NK-92 treated with Interleukin-12 subunit alpha and Interleukin-12 subunit beta, amount 100 ng/mL, for 24 hours (cell line): ENCODE measurements around the gene TMEM128.
"Not testable (repeated sequence)": the region's sequence is repeated elsewhere in the genome, so short reads cannot be mapped to it uniquely, and the experiment has no call there.

ENCODE experiments used
- DNase-seq: peaks from one replicate; lab custom pipeline; 2025; lab: John Stamatoyannopoulos, UW

Gene TMEM128, protein sequence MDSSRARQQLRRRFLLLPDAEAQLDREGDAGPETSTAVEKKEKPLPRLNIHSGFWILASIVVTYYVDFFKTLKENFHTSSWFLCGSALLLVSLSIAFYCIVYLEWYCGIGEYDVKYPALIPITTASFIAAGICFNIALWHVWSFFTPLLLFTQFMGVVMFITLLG

DNA sequence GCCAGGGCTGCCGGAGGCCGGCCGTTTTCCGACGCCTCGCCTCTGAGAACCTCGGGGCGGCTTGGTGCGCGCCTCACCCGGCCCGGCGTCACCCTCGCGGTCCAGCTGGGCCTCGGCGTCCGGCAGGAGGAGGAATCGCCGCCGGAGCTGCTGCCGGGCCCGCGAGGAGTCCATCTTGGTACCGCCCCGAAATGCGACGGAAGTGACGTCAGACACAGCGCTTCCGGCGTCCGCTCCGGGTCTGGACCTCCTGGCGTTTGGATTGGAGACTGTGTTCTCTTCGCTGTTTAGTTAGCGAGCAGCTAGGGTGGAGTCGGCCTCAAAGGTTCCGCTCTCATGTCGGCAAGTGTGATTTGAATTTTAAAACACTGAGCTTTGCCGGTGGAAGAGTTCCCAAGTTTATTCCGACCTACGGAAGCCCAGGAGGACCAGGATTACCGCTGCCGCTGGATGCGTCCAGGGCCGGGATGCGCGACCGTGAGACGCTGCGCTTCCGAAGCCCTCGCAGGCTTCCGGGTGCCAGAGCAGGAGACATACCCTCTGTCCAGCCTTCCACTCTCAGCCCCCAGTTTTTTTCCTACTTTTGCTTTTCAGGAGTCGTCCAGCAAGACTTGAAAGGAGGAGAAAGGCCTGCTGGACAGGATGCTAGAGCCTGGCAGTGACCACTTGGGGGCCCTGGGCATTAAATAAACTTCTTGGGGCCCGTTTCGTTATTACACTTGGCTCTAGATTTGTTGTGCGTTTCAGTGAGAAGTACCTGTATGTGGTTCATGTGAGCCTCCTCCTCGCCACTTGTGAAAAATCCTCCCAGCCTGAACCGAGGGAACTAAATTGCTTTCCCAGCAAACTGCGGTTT, at the start of gene TMEM128:
TSS of gene TMEM128 (minus strand) at position 195 of the 856 bp plus-strand sequence. CDS start at position 174, 21 bp downstream.
- peak; percentile 79 for DNase-seq

DNA sequence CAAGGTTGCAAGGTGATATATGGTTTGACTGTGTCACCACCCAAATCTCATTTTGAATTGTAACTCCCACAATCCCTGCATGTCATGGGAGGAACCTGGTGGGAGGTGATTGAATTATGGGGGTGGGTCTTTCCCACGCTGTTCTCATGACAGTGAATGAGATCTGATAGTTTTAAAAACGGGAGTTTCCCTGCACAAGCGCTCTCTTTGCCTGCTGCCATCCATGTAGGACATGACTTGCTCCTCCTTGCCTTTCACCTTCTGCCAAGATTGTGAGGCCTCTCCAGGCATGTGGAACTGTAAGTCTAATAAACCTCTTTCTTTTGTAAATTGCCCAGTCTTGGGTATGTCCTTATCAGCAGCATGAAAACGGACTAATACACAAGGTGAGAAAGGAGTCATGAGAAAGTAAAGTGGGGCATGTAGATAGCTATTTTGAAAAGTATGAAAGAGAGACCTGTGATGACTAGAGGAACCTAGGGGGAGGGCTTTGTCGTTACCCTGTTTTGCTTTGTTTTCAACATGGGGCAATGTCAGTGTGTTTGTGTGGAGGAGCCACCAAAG, 48.3 kb upstream of the TMEM128 start:
- DNase-seq: no peak

GRCh38 chr4:4293279-4293678, 45.3 kb upstream of the TMEM128 start:
- DNase-seq: no peak

DNA sequence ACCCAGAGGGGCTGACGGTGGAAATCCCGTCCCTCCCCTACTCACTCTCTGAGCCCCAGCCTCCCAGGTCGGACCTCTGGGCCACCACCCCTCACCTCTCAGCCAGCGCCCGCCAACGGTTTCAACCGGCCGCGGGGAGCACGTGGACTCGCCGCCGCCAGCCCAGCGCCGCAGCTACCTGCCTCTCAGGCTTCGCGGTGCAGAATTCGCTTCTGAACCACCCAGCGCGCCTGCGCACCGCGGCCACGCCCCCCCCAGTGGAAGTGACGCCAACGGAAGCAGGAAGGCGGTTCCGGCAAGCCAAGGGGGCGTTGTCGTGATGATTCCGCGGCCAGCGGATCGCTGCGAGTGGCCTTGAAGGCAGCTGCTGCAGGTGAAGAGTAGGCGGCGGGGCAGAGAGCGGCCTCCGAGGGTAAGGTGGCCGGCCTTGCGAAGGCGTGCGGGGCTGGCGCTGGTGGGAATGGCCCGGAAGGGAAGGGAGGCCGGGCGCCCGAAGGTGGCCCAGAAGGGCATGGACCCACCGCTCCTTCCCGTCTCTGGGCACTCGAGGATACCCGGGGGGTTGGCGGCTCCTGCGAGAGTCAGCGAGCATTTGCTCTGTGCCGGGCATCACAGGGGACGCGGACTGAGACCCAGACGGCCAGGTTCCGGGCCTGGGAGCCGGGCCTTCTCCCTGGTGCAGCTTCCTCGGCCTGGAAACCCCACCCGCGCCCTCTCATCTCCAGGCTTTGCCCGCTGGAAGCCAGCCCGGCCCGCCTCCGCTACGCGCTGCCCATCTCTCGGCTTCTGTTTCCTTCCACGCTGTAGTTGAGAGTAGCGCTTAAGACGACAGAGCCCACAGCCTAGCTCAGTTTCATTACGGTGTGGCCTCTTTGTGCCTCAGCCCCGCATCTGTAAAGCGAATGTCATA, 42.2 kb upstream of the TMEM128 start, which contains the start of the genes LYAR and ZBTB49:
TSS of gene LYAR (minus strand) at position 214 of the 910 bp plus-strand sequence. CDS start 6,412 bp downstream, outside the sequence.
TSS of gene ZBTB49 (plus strand) at position 311 of the 910 bp plus-strand sequence. CDS start 9,695 bp downstream, outside the sequence.
- peak; percentile 87 for DNase-seq

DNA sequence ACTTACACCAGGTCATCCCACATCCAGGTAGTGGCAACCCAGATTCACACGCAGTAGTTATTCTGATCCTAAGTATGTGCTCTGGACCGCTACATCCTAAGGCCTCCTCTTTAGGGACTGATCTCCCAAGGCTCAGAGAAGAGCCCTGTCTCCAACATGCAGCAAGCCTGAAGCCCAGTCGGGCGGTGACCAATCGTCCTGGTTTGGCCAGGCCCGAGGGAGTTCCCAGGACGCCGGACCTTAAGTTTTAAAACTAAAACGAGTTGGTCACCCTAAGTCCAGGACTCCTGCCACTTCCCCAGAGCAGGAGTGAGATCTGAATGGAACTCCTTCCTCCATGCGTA, 41.5 kb upstream of the TMEM128 start:
- no peak for DNase-seq

- DNase-seq: no peak
These were observed 41.0 kb upstream of the TMEM128 start for GRCh38 chr4:4289055-4289454.

DNA sequence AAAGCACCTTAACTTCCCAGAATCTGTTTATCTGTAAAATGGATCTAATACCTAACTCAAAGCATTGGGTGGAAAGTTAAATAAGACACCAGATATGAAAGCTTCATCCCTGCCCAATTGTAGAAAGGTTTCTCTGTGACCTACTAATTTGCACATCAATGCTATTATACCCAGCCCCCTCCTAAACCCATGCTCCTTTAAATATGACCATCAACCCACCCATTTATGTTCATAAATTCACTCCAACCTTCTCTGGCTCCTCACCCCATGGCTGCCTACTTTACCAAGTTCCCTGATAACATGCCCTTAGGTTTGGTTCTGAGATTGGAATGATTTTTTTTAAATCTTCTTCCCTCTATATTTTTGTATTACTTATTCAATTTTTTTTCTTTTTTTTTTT, 40.1 kb upstream of the TMEM128 start:
- DNase-seq: no peak

- no peak for DNase-seq
These were observed 37.0 kb upstream of the TMEM128 start for GRCh38 chr4:4284827-4285618.

DNA sequence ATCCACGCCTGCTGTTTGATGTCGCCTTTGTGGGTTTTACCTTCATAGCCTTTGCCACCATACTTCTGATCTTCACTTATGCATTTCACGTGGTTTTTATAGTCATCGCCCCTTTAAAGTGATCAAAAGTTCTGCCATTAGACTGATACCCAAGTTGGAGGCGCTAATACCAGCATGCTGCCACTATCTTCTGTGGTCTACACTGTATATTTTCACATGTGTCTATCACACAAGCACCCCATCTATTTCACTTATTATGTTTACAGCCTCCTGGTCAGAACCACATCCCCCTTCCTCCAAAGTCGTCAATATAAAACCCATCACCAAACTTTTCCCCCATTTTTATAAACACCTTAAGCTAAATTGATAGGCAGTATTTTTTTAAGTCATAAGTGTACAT, 33.8 kb upstream of the TMEM128 start:
- DNase-seq: no peak

- no peak for DNase-seq
These were observed 29.5 kb upstream of the TMEM128 start for GRCh38 chr4:4277531-4277930.

DNA sequence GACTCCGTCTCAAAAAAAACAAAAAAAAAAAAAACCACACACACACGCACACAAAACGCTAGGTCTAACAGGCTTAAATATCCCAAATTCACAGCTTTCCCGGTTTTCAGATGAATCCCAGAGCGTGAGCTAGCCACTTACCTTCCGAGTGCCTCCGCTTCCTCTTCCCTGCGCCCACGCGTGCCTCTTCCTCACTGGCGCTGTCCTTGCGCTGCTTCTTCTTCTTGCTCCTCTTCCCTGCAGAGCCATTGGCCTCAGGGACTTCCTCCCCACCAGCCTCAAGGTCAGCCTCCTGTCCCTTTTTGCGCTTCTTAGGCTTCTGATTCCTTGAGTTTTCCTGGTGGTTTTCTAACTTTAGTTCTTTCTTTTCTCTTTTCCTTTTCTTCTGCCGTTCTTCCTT, 26.2 kb upstream of the TMEM128 start:
- DNase-seq: no peak

- DNase-seq: no peak
These were observed 23.9 kb upstream of the TMEM128 start for GRCh38 chr4:4271912-4272311.

DNA sequence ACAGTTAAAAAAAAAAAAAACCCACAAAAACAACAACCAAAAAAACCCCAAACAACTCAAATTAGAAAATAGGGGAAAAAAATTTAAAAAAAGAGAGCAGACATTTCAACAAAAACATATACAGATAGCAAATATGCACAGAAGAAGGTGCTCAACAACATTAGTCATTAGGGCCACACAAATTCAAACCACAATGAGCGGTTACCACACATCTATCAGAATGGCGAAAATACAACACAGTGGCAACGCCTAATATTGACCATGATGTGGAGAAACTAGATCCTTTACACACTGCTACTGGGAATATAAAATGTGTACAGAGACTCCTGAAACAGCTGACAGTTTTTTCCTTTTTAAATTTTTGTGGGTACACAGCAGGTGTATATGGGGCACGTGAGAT, 22.5 kb upstream of the TMEM128 start:
- DNase-seq: no peak

DNA sequence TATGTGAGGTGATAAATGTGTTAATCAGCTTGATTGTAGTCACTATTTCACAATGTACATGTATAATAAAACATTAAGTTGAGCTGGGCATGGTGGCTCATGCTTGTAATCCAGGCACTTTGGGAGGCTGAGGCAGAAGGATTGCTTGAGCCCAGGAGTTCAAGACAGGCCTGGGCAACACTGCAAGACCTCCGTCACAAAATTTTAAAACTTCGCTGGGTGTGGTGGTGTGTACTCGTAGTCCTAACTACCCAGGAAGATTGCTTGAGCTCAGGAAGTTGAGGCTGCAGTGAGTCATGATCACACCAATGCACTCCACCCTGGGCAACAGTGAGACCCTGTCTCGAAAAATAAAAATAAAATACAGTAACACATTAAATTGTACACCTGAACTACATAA, 21.8 kb upstream of the TMEM128 start:
- peak; percentile 19 for DNase-seq

DNA sequence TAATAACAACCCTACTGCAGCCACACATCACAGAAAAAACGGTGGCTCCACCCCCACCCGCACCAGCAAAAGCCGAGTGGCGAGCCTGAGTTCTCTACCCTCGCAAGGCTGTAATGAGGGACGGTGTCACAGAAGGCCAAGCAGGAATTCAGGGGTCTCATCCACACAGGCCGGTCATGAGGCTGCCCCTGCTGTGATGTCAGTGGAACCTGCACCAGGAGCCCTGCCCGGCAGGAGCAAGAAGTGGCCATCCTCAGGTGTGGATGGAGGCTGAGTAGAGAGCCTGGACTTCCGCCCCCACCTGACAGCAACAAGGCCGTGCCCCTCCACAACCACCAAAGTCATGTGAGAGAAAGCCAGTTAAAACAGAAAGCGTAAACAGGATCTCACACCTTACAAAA, 21.3 kb upstream of the TMEM128 start:
- peak; percentile 13 for DNase-seq

GRCh38 chr4:4268776-4269175, 20.8 kb upstream of the TMEM128 start:
- DNase-seq: no peak

DNA sequence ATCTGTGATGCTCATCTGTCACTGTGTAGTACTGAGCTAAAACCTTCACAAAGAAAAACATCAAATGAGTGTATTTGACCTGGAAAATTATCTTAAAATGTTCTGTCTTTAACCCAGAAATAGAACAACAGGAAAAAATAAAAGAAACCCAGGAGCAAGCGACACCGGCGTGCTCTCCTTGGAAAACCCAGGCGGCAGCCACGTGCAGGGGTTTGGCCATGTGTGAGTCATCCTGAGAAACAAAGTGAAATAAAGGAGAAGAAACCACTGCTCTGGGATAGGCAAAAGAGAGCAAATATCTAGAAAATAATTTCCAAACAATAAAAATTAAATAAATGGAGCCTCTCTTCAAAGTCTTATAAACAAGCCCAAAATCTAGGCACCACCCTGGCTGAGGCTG, 20.0 kb upstream of the TMEM128 start:
- DNase-seq: no peak

DNA sequence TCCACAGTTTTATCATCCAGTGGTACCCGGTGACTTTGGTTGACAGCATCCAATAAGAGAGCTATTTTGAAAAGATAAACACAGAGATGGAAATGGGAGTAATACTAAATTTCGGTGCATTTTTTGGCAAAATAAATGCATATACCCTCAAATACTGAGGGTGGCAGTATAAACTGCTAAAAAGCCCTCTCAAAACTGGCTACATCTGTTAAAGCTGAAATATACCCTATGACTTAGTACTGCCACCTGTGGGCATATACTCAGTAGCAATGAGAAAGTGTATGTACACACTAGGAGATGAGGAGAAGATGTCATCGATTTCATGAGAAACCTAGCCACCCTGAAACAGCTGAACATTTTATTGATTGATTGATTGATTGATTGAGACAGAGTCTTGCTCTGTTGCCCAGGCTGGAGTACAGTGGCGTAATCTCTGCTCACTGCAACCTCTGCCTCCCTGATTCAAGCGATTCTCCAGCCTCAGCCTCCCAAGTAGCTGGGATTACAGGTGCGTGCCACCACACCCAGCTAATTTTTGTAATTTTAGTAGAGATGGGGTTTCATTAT, 12.2 kb upstream of the TMEM128 start:
- no peak for DNase-seq

DNA sequence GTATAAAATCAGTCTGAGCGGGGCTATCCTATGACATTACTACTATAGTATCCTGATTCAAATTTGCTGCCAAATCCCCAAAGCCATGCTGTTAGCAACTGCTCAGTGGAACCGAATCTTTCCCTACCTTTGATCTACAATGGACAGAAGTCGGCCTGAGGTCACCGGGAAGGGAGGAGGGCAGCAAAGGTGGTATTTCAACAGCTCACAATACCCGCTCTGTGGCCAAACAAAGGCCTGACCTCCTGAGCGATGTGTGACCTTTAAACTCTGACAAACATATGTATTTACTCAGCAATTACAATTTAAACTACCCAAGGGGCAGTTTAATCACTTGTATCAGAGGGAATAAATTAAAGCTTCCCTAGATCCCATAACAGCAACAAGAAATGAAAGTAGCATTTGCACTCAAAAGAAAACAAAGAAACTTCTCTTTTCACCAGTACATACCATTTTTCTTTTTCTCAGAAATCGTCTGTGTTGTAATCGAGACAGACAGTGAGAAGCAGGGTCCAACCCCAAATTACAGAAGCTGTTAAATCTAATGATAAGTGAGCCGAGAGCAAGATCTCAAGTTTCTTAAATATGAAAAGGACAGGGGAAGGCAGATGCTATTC, 11.6 kb upstream of the TMEM128 start:
- DNase-seq: no peak

DNA sequence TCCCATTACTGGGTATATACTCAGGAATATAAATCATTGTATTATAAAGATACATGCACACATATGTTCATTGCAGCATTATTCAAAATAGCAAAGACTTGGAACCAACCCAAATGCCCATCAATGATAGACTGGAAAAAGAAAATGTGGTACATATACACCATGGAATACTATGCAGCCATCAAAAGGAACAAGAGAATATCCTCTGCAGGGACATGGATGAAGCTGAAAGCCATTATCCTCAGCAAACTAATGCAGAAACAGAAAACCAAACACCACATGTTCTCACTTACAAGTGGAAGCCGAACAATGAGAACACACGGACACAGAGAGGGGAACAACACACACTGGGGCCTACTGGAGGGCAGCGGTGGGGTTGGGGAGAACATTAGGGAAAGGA, 9.7 kb upstream of the TMEM128 start:
- DNase-seq: not testable (repeated sequence)
